Large intestine (tissue), 3 donors: ENCODE data around the gene KCNS1. TPM values are rescaled to one million over a fixed set of nuclear protein-coding genes. Genes with fewer than 3 reads are reported as not detected.
"Not testable (repeated sequence)": the region's sequence is repeated elsewhere in the genome, so short reads cannot be mapped to it uniquely, and the experiment has no call there.

Experiments used
- DNase-seq, 2 donors: peaks; one replicate each; pipeline versions ENCODE4 v3.0.0 to v3.0.0-alpha.2; 2013
- H3K27ac ChIP-seq: one replicate; pipeline ENCODE4 v1.5.1; 2013; ENCODE audit warnings: low read length
- H3K27me3 ChIP-seq: 2 replicates; pipeline ENCODE4 v1.6.1; 2013; ENCODE audit warnings: low read length; ENCODE audit not compliant: control insufficient read depth, insufficient read depth
- H3K36me3 ChIP-seq: 2 replicates; pipeline ENCODE4 v1.6.1; 2013; ENCODE audit warnings: low read length; ENCODE audit not compliant: control insufficient read depth, insufficient read depth
- H3K4me1 ChIP-seq: one replicate; pipeline ENCODE4 v1.6.1; 2013; ENCODE audit warnings: low read length; ENCODE audit not compliant: control insufficient read depth, insufficient read depth
- H3K4me3 ChIP-seq: one replicate; pipeline ENCODE4 v1.5.1; 2013; ENCODE audit warnings: low read length
- H3K9me3 ChIP-seq: one replicate; pipeline ENCODE4 v1.6.1; 2013; ENCODE audit warnings: mild to moderate bottlenecking, low read depth, low read length, moderate library complexity; ENCODE audit not compliant: control insufficient read depth
- WGBS: methylation state at CpG from one replicate; pipeline ENCODE4 v1.1.5; 2013; ENCODE audit warnings: low lambda C conversion rate; ENCODE audit not compliant: insufficient coverage; 5-methylcytosine and 5-hydroxymethylcytosine counted together
- polyA plus RNA-seq: library from polyadenylated mRNA; unstranded; fragments of 120-200 nt; gene quantifications from one replicate; pipeline ENCODE4 v1.2.1, GENCODE V29; 2013

KCNS1 gene
- polyA plus RNA-seq, 1 donor, result 1.2 TPM

DNA sequence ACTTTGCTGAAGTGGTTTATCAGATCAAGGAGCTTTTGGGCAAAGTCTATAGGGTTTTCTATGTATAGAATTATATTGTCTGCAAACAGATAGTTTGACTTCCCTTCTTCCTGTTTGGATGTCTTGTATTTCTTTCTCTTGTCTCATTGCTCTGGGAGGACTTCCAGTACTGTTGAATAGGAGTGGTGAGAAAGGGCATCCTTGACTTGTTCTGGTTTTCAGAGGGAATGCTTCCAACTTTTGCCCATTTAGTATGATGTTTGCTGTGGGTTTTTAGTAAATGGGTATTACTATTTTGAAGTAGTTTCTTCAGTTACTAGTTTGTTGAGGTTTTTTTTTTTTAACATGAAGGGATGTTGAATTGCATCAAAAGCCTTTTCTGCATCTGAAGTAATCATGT, 36.1 kb downstream of the KCNS1 start:
- no peaks in the 10 kb centered on the region for H3K36me3 ChIP-seq
- no peaks in the 10 kb centered on the region for H3K4me1 ChIP-seq
- H3K27me3 ChIP-seq, result no peaks in the 10 kb centered on the region
- DNase-seq, result no peak
- H3K9me3 ChIP-seq, result no peaks in the 10 kb centered on the region
- no peak overlapping the region for H3K4me3 ChIP-seq
- H3K27ac ChIP-seq, result no peak overlapping the region

DNA sequence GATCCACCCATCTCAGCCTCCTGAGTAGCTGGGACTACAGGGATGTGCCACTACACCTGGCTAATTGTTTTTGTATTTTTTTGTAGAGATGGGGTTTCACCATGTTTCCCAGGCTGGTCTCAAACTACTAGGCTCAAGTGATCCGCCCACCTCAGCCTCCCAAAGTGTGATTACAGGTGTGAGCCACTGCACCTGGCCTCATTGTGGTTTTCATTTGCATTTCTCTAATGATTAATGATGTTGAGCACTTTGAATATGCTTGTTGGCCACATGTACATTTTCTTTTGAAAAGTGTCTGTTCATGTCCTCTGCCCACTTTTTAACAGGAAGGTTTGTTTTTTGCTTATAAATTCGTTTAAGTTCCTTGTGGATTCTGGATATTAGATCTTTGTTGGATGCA, 37.8 kb downstream of the KCNS1 start:
- not testable (repeated sequence) for H3K4me3 ChIP-seq, H3K9me3 ChIP-seq, H3K36me3 ChIP-seq, H3K27me3 ChIP-seq, H3K4me1 ChIP-seq, H3K27ac ChIP-seq, DNase-seq
- WGBS, result 100% methylated on average over 1 of the region's 2 CpGs

DNA sequence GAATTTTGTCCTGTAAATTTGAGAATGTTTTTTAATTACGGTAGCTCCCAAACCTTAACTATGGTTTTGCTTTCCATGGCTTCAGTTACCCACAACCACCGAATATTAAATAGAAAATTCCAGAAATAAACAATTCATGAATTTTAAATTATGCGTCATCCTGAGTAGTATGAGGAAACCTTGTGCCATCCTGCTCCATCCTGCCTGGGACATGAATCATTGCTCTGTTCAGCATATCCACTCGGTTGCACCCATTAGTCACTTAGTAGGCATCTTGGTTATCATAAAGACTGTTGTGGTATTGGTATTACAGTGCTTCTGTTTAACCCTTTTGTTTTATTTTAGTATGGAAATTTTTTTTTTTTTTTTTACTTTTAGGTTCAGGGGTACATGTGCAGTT, 39.7 kb downstream of the KCNS1 start:
- no peak overlapping the region for H3K27ac ChIP-seq
- peaks cover 6% of the 10 kb centered on the region for H3K36me3 ChIP-seq
- H3K27me3 ChIP-seq, result no peaks in the 10 kb centered on the region
- WGBS, result 80% methylated on average over 1 of the region's 4 CpGs
- no peaks in the 10 kb centered on the region for H3K9me3 ChIP-seq
- H3K4me1 ChIP-seq, result no peaks in the 10 kb centered on the region
- no peak for DNase-seq
- no peak overlapping the region for H3K4me3 ChIP-seq

GRCh38 chr20:45060294-45060693, 40.6 kb downstream of the KCNS1 start:
- Histone ChIP-seq H3K9me3 (no peaks in the 10 kb centered on the region), H3K4me3 (no peak overlapping the region), H3K4me1 (no peaks in the 10 kb centered on the region), H3K27me3 (no peaks in the 10 kb centered on the region), H3K27ac (no peak overlapping the region), H3K36me3 (peaks cover 6% of the 10 kb centered on the region)
- WGBS, result 100% methylated on average over 1 of the region's 4 CpGs
- no peak for DNase-seq

DNA sequence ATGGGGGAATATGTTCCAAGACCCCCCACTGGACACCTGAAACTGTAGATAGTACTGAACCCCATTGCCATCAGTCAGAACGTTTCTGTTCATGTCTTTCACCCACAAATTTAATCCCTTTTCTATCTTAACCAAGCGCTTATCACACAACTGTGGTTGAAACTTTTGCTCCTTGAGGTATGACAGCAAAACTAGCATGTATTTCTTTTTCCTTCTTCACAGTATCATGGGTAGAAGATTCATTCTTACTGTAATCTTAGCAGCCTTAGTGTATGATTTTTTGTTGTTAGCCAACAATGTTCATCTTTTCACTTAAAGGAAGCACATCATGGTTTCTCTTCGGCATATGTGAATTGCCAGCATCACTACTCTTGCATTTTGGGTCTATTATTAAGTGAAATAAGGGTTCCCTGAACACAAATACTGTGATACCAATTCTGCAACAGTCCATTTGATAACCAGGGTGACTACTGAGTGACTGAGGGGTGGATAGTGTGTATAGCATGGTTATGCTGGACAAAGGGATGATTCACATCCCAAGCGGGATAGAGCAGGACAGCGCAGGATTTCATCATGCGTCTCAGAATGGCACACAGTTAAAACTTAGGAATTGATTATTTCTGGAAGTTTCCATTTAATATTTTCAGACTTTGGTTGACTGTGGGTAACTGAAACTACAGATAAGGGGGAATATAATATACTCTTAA, 41.8 kb downstream of the KCNS1 start:
- Histone ChIP-seq H3K9me3 (no peaks in the 10 kb centered on the region), H3K27ac (no peak overlapping the region), H3K36me3 (peaks cover 6% of the 10 kb centered on the region), H3K4me3 (no peak overlapping the region), H3K4me1 (no peaks in the 10 kb centered on the region), H3K27me3 (no peaks in the 10 kb centered on the region)
- 100% methylated on average over 2 of the region's 6 CpGs for WGBS
- DNase-seq, result no peak

GRCh38 chr20:45058168-45058850, 42.6 kb downstream of the KCNS1 start:
- no peaks in the 10 kb centered on the region for H3K4me1 ChIP-seq
- H3K36me3 ChIP-seq, result peaks cover 8% of the 10 kb centered on the region
- H3K27me3 ChIP-seq, result no peaks in the 10 kb centered on the region
- no peak overlapping the region for H3K4me3 ChIP-seq
- DNase-seq, result no peak
- no peaks in the 10 kb centered on the region for H3K9me3 ChIP-seq
- WGBS, result 100% methylated on average over 1 of the region's 4 CpGs
- no peak overlapping the region for H3K27ac ChIP-seq

DNA sequence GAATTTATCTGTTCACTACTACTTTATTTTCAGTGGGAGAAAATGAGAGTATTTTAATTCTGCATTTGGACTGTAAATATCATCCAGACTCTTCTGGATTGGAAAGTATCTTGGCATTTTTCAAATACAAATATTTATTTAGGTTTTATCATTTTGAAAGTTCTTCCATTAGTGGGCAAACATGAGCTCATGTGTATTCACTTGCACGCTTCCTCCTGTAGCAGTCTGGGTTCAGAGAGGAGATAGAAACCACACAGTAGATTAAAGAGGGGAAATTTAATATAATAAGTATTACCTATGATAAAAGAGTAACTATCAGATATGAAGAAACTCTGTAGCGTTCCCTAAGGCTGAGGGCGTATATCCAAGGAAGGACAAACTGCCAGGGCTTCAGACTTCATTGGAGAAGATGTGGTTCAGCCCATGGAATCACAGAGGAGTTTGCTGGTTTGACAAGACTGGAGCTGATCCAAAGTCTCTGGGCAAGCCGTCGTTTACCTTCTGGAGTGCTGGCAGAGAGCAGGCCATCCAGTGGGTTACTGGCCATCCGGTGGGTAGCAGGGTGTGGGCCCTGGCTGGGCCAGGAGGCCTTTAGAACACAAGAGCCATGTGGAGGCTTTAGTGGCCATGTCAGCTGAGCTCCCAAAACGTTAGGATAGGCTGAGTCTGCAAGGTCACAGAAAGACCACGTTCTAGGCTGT, 44.3 kb downstream of the KCNS1 start:
- no peak for DNase-seq
- Histone ChIP-seq H3K36me3 (peaks cover 9% of the 10 kb centered on the region), H3K27ac (no peak overlapping the region), H3K4me1 (no peaks in the 10 kb centered on the region), H3K4me3 (no peak overlapping the region), H3K9me3 (no peaks in the 10 kb centered on the region), H3K27me3 (no peaks in the 10 kb centered on the region)
- WGBS, result 90% methylated on average over 2 of the region's 8 CpGs

- no peak for DNase-seq
- H3K4me1 ChIP-seq, result no peaks in the 10 kb centered on the region
- H3K36me3 ChIP-seq, result peaks cover 9% of the 10 kb centered on the region
- H3K27ac ChIP-seq, result no peak overlapping the region
- no peaks in the 10 kb centered on the region for H3K9me3 ChIP-seq
- WGBS, result 92% methylated on average over 4 of the region's 4 CpGs
- no peaks in the 10 kb centered on the region for H3K27me3 ChIP-seq
- H3K4me3 ChIP-seq, result no peak overlapping the region
Observed at GRCh38 chr20:45055056-45055455, 45.9 kb downstream of the KCNS1 start.

GRCh38 chr20:45053430-45054351, 47.2 kb downstream of the KCNS1 start:
- DNase-seq, result no peak
- no peaks in the 10 kb centered on the region for H3K4me1 ChIP-seq
- no peaks in the 10 kb centered on the region for H3K9me3 ChIP-seq
- H3K27ac ChIP-seq, result no peak overlapping the region
- WGBS, result 83% methylated on average over 1 of the region's 8 CpGs
- H3K36me3 ChIP-seq, result peaks cover 9% of the 10 kb centered on the region
- H3K27me3 ChIP-seq, result no peaks in the 10 kb centered on the region
- no peak overlapping the region for H3K4me3 ChIP-seq
